CD4-positive, alpha-beta T cell (primary cell): ENCODE measurements around the gene SELENBP1. TPM values are rescaled to one million over a fixed set of nuclear protein-coding genes. Genes with fewer than 3 reads are reported as not detected.

Source experiments
- ATAC-seq: fragments of 200-7000 bp; cut with Tn5 transposase; one replicate; pipeline ENCODE4 v1.10.0; 2022; ENCODE audit warnings: mild to moderate bottlenecking; ENCODE audit not compliant: poor library complexity
- CTCF ChIA-PET: fragments of 350-600 bp; sonication (Branson Sonifier 250); formaldehyde crosslinking; loops from one replicate; lab custom pipeline; 2021; ENCODE audit warnings: antibody characterized with exemption, inconsistent platforms; lab: Charles Lee
- POLR2A ChIA-PET: fragments of 350-600 bp; sonication (Branson Sonifier 250); formaldehyde crosslinking; loops from one replicate; lab custom pipeline; 2021; ENCODE audit warnings: antibody characterized with exemption, inconsistent platforms; lab: Charles Lee
- DNase-seq, 14 experiments: peaks; one replicate each; pipeline ENCODE4 v3.0.0-alpha.2; 2013 to 2020; ENCODE audit warnings: mixed read lengths in 2 of 14
- H3K27ac ChIP-seq, 2 donors: one replicate each; pipeline versions ENCODE4 v1.5.1 to v1.7.0; 2013; ENCODE audit warnings: low read length in 2 of 2, low read depth in 1 of 2, mild to moderate bottlenecking in 1 of 2
- H3K27me3 ChIP-seq, 2 experiments: 1 replicate in 1 of 2; 2 replicates in 1 of 2; pipeline versions ENCODE4 v1.6.1 to v1.7.0; 2013; ENCODE audit warnings: low read length in 2 of 2, control low read depth in 1 of 2, mild to moderate bottlenecking in 1 of 2, moderate library complexity in 1 of 2; ENCODE audit not compliant: insufficient read depth in 2 of 2, control insufficient read depth in 1 of 2
- H3K36me3 ChIP-seq: one replicate; pipeline ENCODE4 v1.6.1; 2013; ENCODE audit warnings: low read length, control low read depth; ENCODE audit not compliant: insufficient read depth
- H3K4me1 ChIP-seq: one replicate; pipeline ENCODE4 v1.6.1; 2013; ENCODE audit warnings: low read length, control low read depth; ENCODE audit not compliant: insufficient read depth
- H3K4me3 ChIP-seq: one replicate; pipeline ENCODE4 v1.5.1; 2013; ENCODE audit warnings: mild to moderate bottlenecking, low read length, moderate library complexity
- H3K9me3 ChIP-seq, 2 experiments: 1 replicate in 1 of 2; 2 replicates in 1 of 2; pipeline versions ENCODE4 v1.6.1 to v1.7.0; 2013; ENCODE audit warnings: low read length in 2 of 2, mild to moderate bottlenecking in 2 of 2, control low read depth in 1 of 2, moderate library complexity in 1 of 2; ENCODE audit not compliant: control insufficient read depth in 1 of 2, insufficient read depth in 1 of 2
- H3K27ac Mint-ChIP-seq: one replicate; pipeline ENCODE4 v1.8.0; 2020; ENCODE audit warnings: mixed read lengths
- H3K27me3 Mint-ChIP-seq: one replicate; pipeline ENCODE4 v1.8.0; 2021; ENCODE audit warnings: mixed read lengths
- H3K36me3 Mint-ChIP-seq: one replicate; pipeline ENCODE4 v1.8.0; 2021; ENCODE audit warnings: low read depth, mixed read lengths
- H3K4me1 Mint-ChIP-seq: one replicate; pipeline ENCODE4 v1.8.0; 2021; ENCODE audit warnings: low read depth, mixed read lengths
- H3K4me3 Mint-ChIP-seq: one replicate; pipeline ENCODE4 v1.8.0; 2020; ENCODE audit warnings: mild to moderate bottlenecking, mixed read lengths
- H3K9me3 Mint-ChIP-seq: one replicate; pipeline ENCODE4 v1.8.0; 2020; ENCODE audit warnings: mixed read lengths
- intact Hi-C, 2 experiments: fragments of 100-400 bp; cut with DNase I in 1 of 2; cut with micrococcal nuclease in 1 of 2; formaldehyde crosslinking; loops; one replicate each; pipeline versions ENCODE4 v1.15.1 to v1.9.0; 2023 to 2025; cut with DNase I, micrococcal nuclease
- total RNA-seq, 174 experiments: library from RNA in 2 of 174; stranded (reverse) in 2 of 174; gene quantifications; one replicate each; pipeline ENCODE4 v1.2.3 and lab custom pipeline; 2021 to 2026
- TF ChIP-seq, protein P1 (sequence below): fragments of 200-600 bp; IDR thresholded peaks from one replicate; pipeline ENCODE4 v1.8.0; 2022; ENCODE audit warnings: antibody characterized with exemption, mild to moderate bottlenecking

SELENBP1 gene
- total RNA-seq, 2 experiments from 2014 or later = not detected

DNA sequence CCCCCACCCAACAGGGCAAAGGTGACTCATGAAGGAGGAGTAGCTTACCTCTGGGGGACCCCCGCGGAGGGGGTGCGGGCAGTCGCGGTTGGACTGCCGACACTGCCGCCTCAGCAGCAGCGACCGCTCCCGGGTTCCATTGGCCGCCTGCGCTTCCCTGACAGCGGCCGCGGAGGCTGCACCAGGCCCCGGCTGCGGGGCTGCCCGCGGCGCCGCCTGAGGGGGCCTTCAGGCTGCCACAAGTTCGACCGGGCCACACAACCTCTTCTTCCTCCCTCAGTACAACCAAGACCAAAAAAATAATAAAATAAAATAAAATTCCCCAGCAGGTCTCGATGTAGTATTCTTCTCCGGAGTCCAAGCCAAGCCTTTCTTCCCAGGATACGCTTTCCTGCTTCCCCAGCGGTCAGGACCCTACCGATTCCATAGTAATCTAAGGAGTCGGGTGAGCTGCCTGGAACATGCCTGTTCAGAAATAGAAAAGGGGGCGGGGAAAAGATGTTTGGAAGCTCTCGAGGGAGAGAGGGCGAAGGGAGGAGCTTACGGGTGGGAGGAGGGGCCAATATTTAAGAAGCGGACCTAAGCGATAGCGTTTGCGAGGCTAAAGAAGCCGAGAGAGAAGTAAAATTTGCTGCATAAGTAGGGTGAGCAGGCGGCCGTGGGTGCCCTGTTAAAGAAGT is 45.1 kb downstream of the SELENBP1 start, which contains the start of gene PI4KB:
PI4KB (minus strand) TSS at position 194 of the 680 bp plus-strand sequence. CDS start 10,935 bp downstream, outside the sequence.
- H3K27ac Mint-ChIP-seq = peak within 1 kb of the TSS; percentile 93
- POLR2A ChIA-PET = interaction anchor here (0.6 to 3.4 kb wide), 20 partner anchors 9 to 964 kb away, joined by 3 to 54 read pairs (median 6); partner anchors contain the start of genes MRPL9, PSMB4, PSMD4 and RFX5
- peaks cover 33% of the 10 kb centered on the region for H3K4me1 Mint-ChIP-seq
- DNase-seq = peak; percentile 76 to 97 (median 85)
- no peaks in the 10 kb centered on the region for H3K9me3 Mint-ChIP-seq
- peaks cover 27% of the 10 kb centered on the region for H3K36me3 ChIP-seq
- peak within 1 kb of the TSS; percentile 95 for H3K4me3 Mint-ChIP-seq
- peak within 1 kb of the TSS; percentile 84 to 96 for H3K27ac ChIP-seq
- H3K4me3 ChIP-seq = peak within 1 kb of the TSS; percentile 75
- TF ChIP-seq, protein P1, sequence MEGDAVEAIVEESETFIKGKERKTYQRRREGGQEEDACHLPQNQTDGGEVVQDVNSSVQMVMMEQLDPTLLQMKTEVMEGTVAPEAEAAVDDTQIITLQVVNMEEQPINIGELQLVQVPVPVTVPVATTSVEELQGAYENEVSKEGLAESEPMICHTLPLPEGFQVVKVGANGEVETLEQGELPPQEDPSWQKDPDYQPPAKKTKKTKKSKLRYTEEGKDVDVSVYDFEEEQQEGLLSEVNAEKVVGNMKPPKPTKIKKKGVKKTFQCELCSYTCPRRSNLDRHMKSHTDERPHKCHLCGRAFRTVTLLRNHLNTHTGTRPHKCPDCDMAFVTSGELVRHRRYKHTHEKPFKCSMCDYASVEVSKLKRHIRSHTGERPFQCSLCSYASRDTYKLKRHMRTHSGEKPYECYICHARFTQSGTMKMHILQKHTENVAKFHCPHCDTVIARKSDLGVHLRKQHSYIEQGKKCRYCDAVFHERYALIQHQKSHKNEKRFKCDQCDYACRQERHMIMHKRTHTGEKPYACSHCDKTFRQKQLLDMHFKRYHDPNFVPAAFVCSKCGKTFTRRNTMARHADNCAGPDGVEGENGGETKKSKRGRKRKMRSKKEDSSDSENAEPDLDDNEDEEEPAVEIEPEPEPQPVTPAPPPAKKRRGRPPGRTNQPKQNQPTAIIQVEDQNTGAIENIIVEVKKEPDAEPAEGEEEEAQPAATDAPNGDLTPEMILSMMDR = no peak
- peak; percentile 94 for ATAC-seq
- H3K27me3 ChIP-seq = no peaks in the 10 kb centered on the region
- peaks cover 47% of the 10 kb centered on the region for H3K36me3 Mint-ChIP-seq
- intact Hi-C loops = loop anchor here (1.0 to 10.0 kb wide), 6 partner anchors 20 to 633 kb away; partner anchors contain the start of genes RFX5 (in 2 of the 2), GOLPH3L (in 1 of the 2), PSMB4 (in 1 of the 2) and PSMD4 (in 1 of the 2)
- H3K9me3 ChIP-seq = no peaks in the 10 kb centered on the region
- H3K4me1 ChIP-seq = peaks cover 35% of the 10 kb centered on the region
- CTCF ChIA-PET = interaction anchor here (0.9 to 4.5 kb wide), 5 partner anchors 13 to 72 kb away, joined by 3 to 41 read pairs (median 5); partner anchors contain the start of gene PSMB4
- no peaks in the 10 kb centered on the region for H3K27me3 Mint-ChIP-seq

DNA sequence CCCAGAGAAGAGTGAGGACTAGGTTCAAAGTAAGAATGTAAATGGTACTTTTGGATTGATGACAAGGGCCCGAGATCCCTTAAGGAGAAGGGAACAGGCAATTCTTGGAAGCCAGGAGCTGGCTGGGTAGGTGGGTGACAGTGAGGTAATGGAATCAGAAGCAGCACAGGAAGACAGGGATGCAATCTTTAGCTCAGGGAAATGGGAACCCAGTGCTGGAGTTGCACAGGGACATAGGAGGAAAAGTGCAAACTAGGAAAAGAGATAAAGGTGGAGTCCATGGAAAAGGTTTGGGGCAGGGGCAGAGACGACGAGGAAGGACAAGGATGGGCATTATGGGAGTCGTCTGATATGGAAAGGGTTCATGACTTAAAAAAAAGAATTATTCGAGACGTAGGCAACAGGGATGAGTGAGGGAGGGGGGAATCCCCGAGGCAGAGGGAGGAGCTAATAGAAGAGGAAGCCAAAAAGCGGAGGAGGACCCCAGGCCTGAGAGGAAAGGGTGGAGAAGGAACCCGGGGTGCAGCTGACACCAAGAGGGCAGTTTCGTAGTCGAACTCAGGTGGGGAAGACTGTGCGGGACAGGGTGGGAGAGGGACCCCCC is 45.8 kb downstream of the SELENBP1 start:
- H3K4me1 ChIP-seq = peaks cover 38% of the 10 kb centered on the region
- peak overlapping the region; percentile 95 for H3K4me3 Mint-ChIP-seq
- H3K27me3 ChIP-seq = no peaks in the 10 kb centered on the region
- peaks cover 39% of the 10 kb centered on the region for H3K4me1 Mint-ChIP-seq
- peaks cover 34% of the 10 kb centered on the region for H3K36me3 ChIP-seq
- no peaks in the 10 kb centered on the region for H3K9me3 Mint-ChIP-seq
- TF ChIP-seq, protein P1 = no peak
- intact Hi-C loops = loop anchor here (1.0 to 10.0 kb wide), 6 partner anchors 21 to 632 kb away; partner anchors contain the start of genes RFX5 (in 2 of the 2), GOLPH3L (in 1 of the 2), PSMB4 (in 1 of the 2) and PSMD4 (in 1 of the 2)
- ATAC-seq (peak; percentile 30), DNase-seq (peak in 10 of 14 experiments; percentile 23 to 85 (median 46))
- H3K27me3 Mint-ChIP-seq = no peaks in the 10 kb centered on the region
- H3K36me3 Mint-ChIP-seq = peaks cover 53% of the 10 kb centered on the region
- H3K4me3 ChIP-seq = peak overlapping the region; percentile 75
- no peaks in the 10 kb centered on the region for H3K9me3 ChIP-seq
- CTCF ChIA-PET = interaction anchor here (0.9 to 4.5 kb wide), 4 partner anchors 14 to 73 kb away, joined by 3 to 41 read pairs (median 6); partner anchors contain the start of gene PSMB4
- H3K27ac Mint-ChIP-seq = peak overlapping the region; percentile 93
- peak overlapping the region; percentile 84 to 96 for H3K27ac ChIP-seq
- POLR2A ChIA-PET = interaction anchor here (0.7 to 3.4 kb wide), 16 partner anchors 9 to 963 kb away, joined by 3 to 54 read pairs (median 6); partner anchors contain the start of genes MRPL9, PSMB4, PSMD4 and RFX5
